ENCODE data around the gene SAMHD1.

DNA sequence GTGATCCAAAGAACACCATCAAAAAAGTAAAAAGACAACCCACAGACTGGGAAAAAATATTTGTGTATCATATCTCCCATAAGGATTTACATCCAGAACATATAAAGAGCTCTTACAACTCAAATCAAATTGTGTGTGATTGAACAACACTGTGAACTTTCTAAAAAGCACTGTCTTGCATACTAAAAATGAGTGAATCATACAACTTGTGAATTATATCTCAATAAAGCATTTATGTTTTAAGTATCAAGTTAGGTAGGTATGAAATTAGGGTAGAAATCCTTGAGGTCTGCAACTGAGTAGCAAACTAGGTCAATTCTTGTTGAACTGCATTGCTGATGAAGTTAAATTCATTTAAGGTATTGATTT, 14.1 kb downstream of the SAMHD1 start:
- TF ChIP-seq, protein P1, sequence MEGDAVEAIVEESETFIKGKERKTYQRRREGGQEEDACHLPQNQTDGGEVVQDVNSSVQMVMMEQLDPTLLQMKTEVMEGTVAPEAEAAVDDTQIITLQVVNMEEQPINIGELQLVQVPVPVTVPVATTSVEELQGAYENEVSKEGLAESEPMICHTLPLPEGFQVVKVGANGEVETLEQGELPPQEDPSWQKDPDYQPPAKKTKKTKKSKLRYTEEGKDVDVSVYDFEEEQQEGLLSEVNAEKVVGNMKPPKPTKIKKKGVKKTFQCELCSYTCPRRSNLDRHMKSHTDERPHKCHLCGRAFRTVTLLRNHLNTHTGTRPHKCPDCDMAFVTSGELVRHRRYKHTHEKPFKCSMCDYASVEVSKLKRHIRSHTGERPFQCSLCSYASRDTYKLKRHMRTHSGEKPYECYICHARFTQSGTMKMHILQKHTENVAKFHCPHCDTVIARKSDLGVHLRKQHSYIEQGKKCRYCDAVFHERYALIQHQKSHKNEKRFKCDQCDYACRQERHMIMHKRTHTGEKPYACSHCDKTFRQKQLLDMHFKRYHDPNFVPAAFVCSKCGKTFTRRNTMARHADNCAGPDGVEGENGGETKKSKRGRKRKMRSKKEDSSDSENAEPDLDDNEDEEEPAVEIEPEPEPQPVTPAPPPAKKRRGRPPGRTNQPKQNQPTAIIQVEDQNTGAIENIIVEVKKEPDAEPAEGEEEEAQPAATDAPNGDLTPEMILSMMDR (IDR thresholded peaks at IDR 0.05), result no peak
- TF ChIP-seq EZH2 (IDR thresholded peaks at IDR 0.05; ENCODE audit: borderline replicate concordance, insufficient read depth, low read depth, low read length, poor library complexity, severe bottlenecking), result no peak
